Muscle layer of colon (tissue), 2 donors: Measurements from ENCODE around the gene PEX7.
"Not testable (repeated sequence)": the region's sequence is repeated elsewhere in the genome, so short reads cannot be mapped to it uniquely, and the experiment has no call there.

ENCODE experiments used
- H3K27ac ChIP-seq: one replicate; pipeline ENCODE4 v1.7.0; 2013; ENCODE audit warnings: low read depth, mild to moderate bottlenecking, low read length, moderate library complexity
- H3K27me3 ChIP-seq, 2 donors: one replicate each; pipeline ENCODE4 v1.7.0; 2013; ENCODE audit warnings: low read length in 2 of 2, mild to moderate bottlenecking in 2 of 2; ENCODE audit not compliant: insufficient read depth in 2 of 2, control insufficient read depth in 1 of 2
- H3K36me3 ChIP-seq: one replicate; pipeline ENCODE4 v1.7.0; 2013; ENCODE audit warnings: mild to moderate bottlenecking, low read length; ENCODE audit not compliant: insufficient read depth
- H3K4me1 ChIP-seq: one replicate; pipeline ENCODE4 v1.7.0; 2013; ENCODE audit warnings: mild to moderate bottlenecking, low read length; ENCODE audit not compliant: insufficient read depth
- H3K4me3 ChIP-seq, 2 donors: one replicate each; pipeline ENCODE4 v1.7.0; 2013; ENCODE audit warnings: low read length in 2 of 2, low read depth in 1 of 2, mild to moderate bottlenecking in 1 of 2, moderate library complexity in 1 of 2
- H3K9ac ChIP-seq: one replicate; pipeline ENCODE4 v1.7.0; 2013; ENCODE audit warnings: low read length
- H3K9me3 ChIP-seq: one replicate; pipeline ENCODE4 v1.7.0; 2013; ENCODE audit warnings: mild to moderate bottlenecking, low read length
- donor health status: abdominal sarcoma.
- donor health status: Adenocarcinoma of cecum.

Gene PEX7

DNA sequence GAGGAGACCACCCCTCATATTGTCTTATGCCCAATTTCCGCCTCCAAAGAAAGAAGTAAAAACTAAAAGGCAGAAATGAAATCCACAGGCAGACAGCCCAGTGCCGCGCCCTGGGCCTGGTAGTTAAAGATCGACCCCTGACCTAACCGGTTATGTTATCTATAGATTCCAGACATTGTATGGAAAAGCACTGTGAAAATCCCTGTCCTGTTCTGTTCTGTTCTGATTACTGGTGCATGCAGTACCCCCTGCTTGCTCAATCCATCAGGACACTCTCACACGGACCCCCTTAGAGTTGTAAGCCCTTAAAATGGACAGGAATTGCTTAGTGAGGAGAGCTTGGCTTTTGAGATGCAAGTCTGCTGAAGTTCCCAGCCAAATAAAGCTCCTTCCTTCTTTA, 137.5 kb downstream of the PEX7 start:
- H3K27me3 ChIP-seq, H3K4me1 ChIP-seq, H3K9me3 ChIP-seq, H3K4me3 ChIP-seq, H3K36me3 ChIP-seq, H3K27ac ChIP-seq, H3K9ac ChIP-seq: not testable (repeated sequence)

DNA sequence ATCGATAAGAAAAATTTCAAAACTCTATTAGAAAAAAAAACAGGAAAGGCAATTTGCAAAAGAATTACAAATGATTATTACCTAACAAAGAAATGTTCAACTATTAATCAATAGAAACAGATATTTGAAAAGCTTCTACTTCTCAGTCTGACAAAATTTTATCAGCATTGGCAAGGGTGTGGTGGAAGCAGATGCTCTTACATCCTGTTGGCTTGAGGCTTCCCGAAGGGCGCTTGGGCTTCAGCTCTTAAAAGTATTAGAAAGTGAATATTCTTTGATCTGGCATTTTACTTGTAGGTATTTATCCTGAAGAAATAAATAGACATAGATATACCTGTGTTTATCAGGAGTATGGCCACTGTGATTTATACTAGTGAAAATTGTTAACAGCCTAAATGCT, 138.4 kb downstream of the PEX7 start:
- H3K36me3 ChIP-seq: no peaks in the 10 kb centered on the region
- H3K27me3 ChIP-seq: no peaks in the 10 kb centered on the region
- no peaks in the 10 kb centered on the region for H3K4me1 ChIP-seq
- H3K4me3 ChIP-seq: no peak overlapping the region
- H3K9ac ChIP-seq: no peak overlapping the region
- H3K27ac ChIP-seq: no peak overlapping the region
- H3K9me3 ChIP-seq: no peaks in the 10 kb centered on the region

DNA sequence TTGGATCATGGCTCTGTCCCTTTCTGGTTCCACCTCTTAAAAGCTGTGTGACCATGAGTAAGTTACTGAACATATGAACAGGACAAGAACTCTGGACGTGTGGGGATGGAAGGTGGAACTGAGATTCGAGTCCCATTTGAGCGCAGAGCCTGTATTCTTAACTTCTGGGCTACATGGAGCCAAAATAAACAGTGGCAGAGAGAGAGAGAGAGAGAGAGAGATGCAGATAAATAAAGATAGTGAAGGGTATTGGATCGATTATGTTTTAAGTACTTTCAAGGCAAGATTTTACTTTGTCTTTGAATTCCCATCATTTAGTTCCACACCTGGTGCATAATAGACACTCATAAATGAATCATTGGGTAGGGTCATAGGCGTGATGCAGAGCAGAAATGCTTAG, 139.5 kb downstream of the PEX7 start:
- Histone ChIP-seq H3K27me3 (no peaks in the 10 kb centered on the region), H3K4me1 (no peaks in the 10 kb centered on the region), H3K9ac (no peak overlapping the region), H3K36me3 (no peaks in the 10 kb centered on the region), H3K4me3 (no peak overlapping the region), H3K9me3 (no peaks in the 10 kb centered on the region), H3K27ac (no peak overlapping the region)

DNA sequence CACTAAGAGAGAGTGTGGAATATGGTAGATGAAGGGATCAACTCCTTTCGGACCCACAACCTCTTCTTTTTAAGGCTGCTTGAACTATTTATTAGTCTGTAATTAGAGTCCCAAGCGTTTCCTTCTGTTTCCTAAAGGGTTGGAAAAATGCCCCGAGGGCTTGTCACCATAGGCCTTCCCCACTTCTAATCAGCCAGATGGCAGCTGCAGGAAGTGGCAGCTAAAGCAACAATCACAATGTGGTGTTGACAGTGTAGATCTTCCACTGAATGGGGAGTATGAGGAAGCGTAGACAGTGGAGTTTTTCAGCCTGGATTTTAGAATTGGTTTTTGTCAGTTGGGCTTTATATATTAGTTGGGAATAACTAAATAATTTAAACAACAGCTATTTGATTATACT, 140.3 kb downstream of the PEX7 start:
- H3K4me3 ChIP-seq: no peak overlapping the region
- no peak overlapping the region for H3K9ac ChIP-seq
- no peaks in the 10 kb centered on the region for H3K36me3 ChIP-seq
- H3K4me1 ChIP-seq: no peaks in the 10 kb centered on the region
- no peaks in the 10 kb centered on the region for H3K9me3 ChIP-seq
- H3K27me3 ChIP-seq: no peaks in the 10 kb centered on the region
- H3K27ac ChIP-seq: no peak overlapping the region

DNA sequence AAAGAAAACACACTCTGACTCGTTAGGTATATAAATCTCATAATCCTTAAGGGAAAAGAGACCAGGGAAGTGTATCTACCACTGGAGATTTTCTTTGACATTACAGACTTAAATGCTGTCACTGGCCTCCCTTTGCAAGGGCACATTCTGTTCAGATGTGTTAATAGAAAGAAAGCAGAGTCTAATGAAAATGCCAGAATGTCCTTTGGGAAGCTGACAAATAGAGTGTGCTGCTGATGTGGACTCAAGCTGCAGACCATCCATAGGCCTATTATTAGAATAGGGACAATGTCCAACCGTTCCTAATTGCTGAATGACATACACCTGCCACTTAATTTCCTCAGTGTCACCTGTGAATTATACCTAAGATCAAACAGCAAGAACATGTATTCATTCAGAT, 140.9 kb downstream of the PEX7 start:
- H3K9ac ChIP-seq: no peak overlapping the region
- H3K4me3 ChIP-seq: no peak overlapping the region
- H3K9me3 ChIP-seq: no peaks in the 10 kb centered on the region
- H3K27ac ChIP-seq: no peak overlapping the region
- H3K27me3 ChIP-seq: no peaks in the 10 kb centered on the region
- H3K4me1 ChIP-seq: no peaks in the 10 kb centered on the region
- H3K36me3 ChIP-seq: no peaks in the 10 kb centered on the region
